Ishikawa (cell line): ENCODE measurements around the gene TJP1.

ENCODE experiments used
- EP300 ChIP-seq: IDR thresholded peaks from 2 replicates; pipeline ENCODE4 v1.6.1; 2012; ENCODE audit warnings: borderline replicate concordance
- FOXM1 ChIP-seq: IDR thresholded peaks from 2 replicates; pipeline ENCODE4 v1.6.1; 2012; ENCODE audit warnings: low read depth, borderline replicate concordance
- MAX ChIP-seq: IDR thresholded peaks from 2 replicates; pipeline ENCODE4 v1.6.1; 2012
- NFIC ChIP-seq: IDR thresholded peaks from 2 replicates; pipeline ENCODE4 v1.6.1; 2012
- RAD21 ChIP-seq: IDR thresholded peaks from 2 replicates; pipeline ENCODE4 v1.6.1; 2012; ENCODE audit warnings: low read depth
- YY1 ChIP-seq: IDR thresholded peaks from 2 replicates; pipeline ENCODE4 v1.6.1; 2012; ENCODE audit warnings: low read depth
- ZBTB7A ChIP-seq: IDR thresholded peaks from 2 replicates; pipeline ENCODE4 v1.6.1; 2012; ENCODE audit warnings: low read depth

- TF ChIP-seq RAD21, result no peak
- peak; percentile 38; the same call in 1 of the 2 replicates for TF ChIP-seq MAX
- TF ChIP-seq YY1, result no peak
- no peak for TF ChIP-seq FOXM1
- no peak for TF ChIP-seq ZBTB7A
- TF ChIP-seq EP300, result no peak
- TF ChIP-seq NFIC, result no peak
These were observed 136.9 kb downstream of the TJP1 start for GRCh38 chr15:29685156-29686078.
